ENCODE measurements around the gene AIFM3. TPM values are rescaled to one million over a fixed set of nuclear protein-coding genes. Genes with fewer than 3 reads are reported as not detected.
"Not testable (repeated sequence)": the region's sequence is repeated elsewhere in the genome, so short reads cannot be mapped to it uniquely, and the experiment has no call there.

AIFM3 gene
- total and polyA plus RNA-seq, 2 donors (not counting 1 experiment from before 2014, with no cell fraction given), result 3.0 to 6.0 TPM

- Histone ChIP-seq H3K4me1 (ENCODE audit: control insufficient read depth in 2 of 2, insufficient read depth in 2 of 2, low read length in 2 of 2) (peaks cover 12 to 16% of the 10 kb centered on the region in 2 donors), H4K20me1 (ENCODE audit: control insufficient read depth, insufficient read depth, low read length, poor library complexity, severe bottlenecking) (peaks cover 83% of the 10 kb centered on the region), H3K36me3 (replicated peaks in 1 of 2; ENCODE audit: control extremely low read depth in 1 of 2, control insufficient read depth in 1 of 2, extremely low read depth in 1 of 2, insufficient read depth in 2 of 2, low read length in 1 of 2) (peaks cover 9 to 43% of the 10 kb centered on the region in 2 experiments), H3K79me2 (ENCODE audit: control insufficient read depth, insufficient read depth, low read length) (peaks cover 99% of the 10 kb centered on the region)
- H3K9me3 ChIP-seq (ENCODE audit: control extremely low read depth in 1 of 3, control insufficient read depth in 2 of 3, insufficient read depth in 1 of 3, low read length in 2 of 3); H3K9me3 Mint-ChIP-seq (ENCODE audit: insufficient read depth); DNase-seq; H3K4me3 ChIP-seq (ENCODE audit: control extremely low read depth in 1 of 5, extremely low read depth in 1 of 5, insufficient read depth in 1 of 5, low read depth in 2 of 5, low read length in 4 of 5); H3K27ac Mint-ChIP-seq; H3K27me3 ChIP-seq (replicated peaks in 1 of 4; ENCODE audit: control extremely low read depth in 1 of 4, control insufficient read depth in 3 of 4, insufficient read depth in 4 of 4, low read length in 3 of 4); H3K27me3 Mint-ChIP-seq; H3K27ac ChIP-seq (ENCODE audit: low read length in 2 of 2); H3K4me2 ChIP-seq (replicated peaks; ENCODE audit: low read depth, low read length, poor library complexity, severe bottlenecking); POLR2A ChIA-PET; intact Hi-C loops (cut with micrococcal nuclease); ATAC-seq (ENCODE audit: low read depth); H3K9ac ChIP-seq (ENCODE audit: low read length); H2AFZ ChIP-seq (ENCODE audit: insufficient read depth, low read depth, low read length, poor library complexity, severe bottlenecking): not testable (repeated sequence)
- CTCF ChIA-PET, result interaction anchor here (1.0 kb wide), 1 partner anchor 9 kb away, joined by 3 read pairs; no protein-coding TSS in a partner anchor
- 98% methylated on average over 9 of the region's 11 CpGs for WGBS (ENCODE audit: insufficient coverage)
- peak overlapping the region; percentile 5 for H3K4me3 Mint-ChIP-seq
- H3K4me1 Mint-ChIP-seq, result peaks cover 62% of the 10 kb centered on the region
Observed at GRCh38 chr22:20935780-20936539, 31.1 kb upstream of the AIFM3 start.

- no peak overlapping the region for H3K27ac Mint-ChIP-seq
Observed at GRCh38 chr22:20937031-20937793, 29.8 kb upstream of the AIFM3 start.

More at GRCh38 chr22:20937031-20937793, 29.8 kb upstream of the AIFM3 start:
- H4K20me1 ChIP-seq (ENCODE audit: control insufficient read depth, insufficient read depth, low read length, poor library complexity, severe bottlenecking), result peaks cover 82% of the 10 kb centered on the region
- no peak for TF ChIP-seq CTCF (IDR thresholded peaks at IDR 0.05)
- no peak for TF ChIP-seq EZH2 (IDR thresholded peaks at IDR 0.05; ENCODE audit: borderline replicate concordance, insufficient read depth, low read depth, low read length, poor library complexity, severe bottlenecking)
- intact Hi-C loops (cut with micrococcal nuclease), result no loop called here
- H2AFZ ChIP-seq (ENCODE audit: insufficient read depth, low read depth, low read length, poor library complexity, severe bottlenecking), result no peak overlapping the region
- no peaks in the 10 kb centered on the region for H3K27me3 ChIP-seq (replicated peaks in 1 of 4; ENCODE audit: control extremely low read depth in 1 of 4, control insufficient read depth in 3 of 4, insufficient read depth in 4 of 4, low read length in 3 of 4)
- CTCF ChIA-PET, result interaction anchor here (0.9 to 1.2 kb wide), 2 partner anchors 15 to 51 kb away, joined by 3 read pairs; no protein-coding TSS in a partner anchor
- no peak overlapping the region for H3K4me3 ChIP-seq (ENCODE audit: control extremely low read depth in 1 of 5, extremely low read depth in 1 of 5, insufficient read depth in 1 of 5, low read depth in 2 of 5, low read length in 4 of 5)
- WGBS (ENCODE audit: insufficient coverage), result 86% methylated on average over 10 of the region's 12 CpGs
- Mint-ChIP-seq H3K4me1 (peaks cover 66% of the 10 kb centered on the region), H3K9me3 (ENCODE audit: insufficient read depth) (no peaks in the 10 kb centered on the region), H3K27me3 (no peaks in the 10 kb centered on the region), H3K4me3 (peak overlapping the region; percentile 46)
- DNase-seq (no peak), ATAC-seq (ENCODE audit: low read depth) (no peak)
- peak overlapping the region; percentile 16 for H3K4me2 ChIP-seq (replicated peaks; ENCODE audit: low read depth, low read length, poor library complexity, severe bottlenecking)
- H3K9me3 ChIP-seq (ENCODE audit: control extremely low read depth in 1 of 3, control insufficient read depth in 2 of 3, insufficient read depth in 1 of 3, low read length in 2 of 3), result no peaks in the 10 kb centered on the region
- H3K36me3 ChIP-seq (replicated peaks in 1 of 2; ENCODE audit: control extremely low read depth in 1 of 2, control insufficient read depth in 1 of 2, extremely low read depth in 1 of 2, insufficient read depth in 2 of 2, low read length in 1 of 2), result peaks cover 9 to 41% of the 10 kb centered on the region in 2 experiments
- H3K4me1 ChIP-seq (ENCODE audit: control insufficient read depth in 2 of 2, insufficient read depth in 2 of 2, low read length in 2 of 2), result peaks cover 13 to 19% of the 10 kb centered on the region in 2 donors
- H3K79me2 ChIP-seq (ENCODE audit: control insufficient read depth, insufficient read depth, low read length), result peaks cover 98% of the 10 kb centered on the region
- peak overlapping the region in 1 of 2 donors; percentile 9 for H3K27ac ChIP-seq (ENCODE audit: low read length in 2 of 2)
- POLR2A ChIA-PET, result interaction anchor here (0.5 kb wide), 1 partner anchor 426 kb away, joined by 5 read pairs; no protein-coding TSS in a partner anchor
- no peak overlapping the region for H3K9ac ChIP-seq (ENCODE audit: low read length)
